Tibial nerve (tissue), 4 donors: ENCODE data around the gene MED9.

Experiments
- EP300 ChIP-seq, 2 donors: sonication (generic); formaldehyde crosslinking; IDR thresholded peaks; one replicate each; pipeline ENCODE4 v1.6.1; 2017; ENCODE audit warnings: antibody characterized with exemption in 2 of 2, mild to moderate bottlenecking in 1 of 2
- TF ChIP-seq, protein P1 (sequence below), 5 experiments: fragments of 200-600 bp in 3 of 5; fragments of 450-650 bp in 2 of 5; sonication (generic) in 3 of 5; IDR thresholded peaks; one replicate each; pipeline ENCODE4 v1.5.1; 2016 to 2019; ENCODE audit warnings: antibody characterized with exemption in 5 of 5, mild to moderate bottlenecking in 3 of 5, moderate library complexity in 2 of 5

- TF ChIP-seq, protein P1, sequence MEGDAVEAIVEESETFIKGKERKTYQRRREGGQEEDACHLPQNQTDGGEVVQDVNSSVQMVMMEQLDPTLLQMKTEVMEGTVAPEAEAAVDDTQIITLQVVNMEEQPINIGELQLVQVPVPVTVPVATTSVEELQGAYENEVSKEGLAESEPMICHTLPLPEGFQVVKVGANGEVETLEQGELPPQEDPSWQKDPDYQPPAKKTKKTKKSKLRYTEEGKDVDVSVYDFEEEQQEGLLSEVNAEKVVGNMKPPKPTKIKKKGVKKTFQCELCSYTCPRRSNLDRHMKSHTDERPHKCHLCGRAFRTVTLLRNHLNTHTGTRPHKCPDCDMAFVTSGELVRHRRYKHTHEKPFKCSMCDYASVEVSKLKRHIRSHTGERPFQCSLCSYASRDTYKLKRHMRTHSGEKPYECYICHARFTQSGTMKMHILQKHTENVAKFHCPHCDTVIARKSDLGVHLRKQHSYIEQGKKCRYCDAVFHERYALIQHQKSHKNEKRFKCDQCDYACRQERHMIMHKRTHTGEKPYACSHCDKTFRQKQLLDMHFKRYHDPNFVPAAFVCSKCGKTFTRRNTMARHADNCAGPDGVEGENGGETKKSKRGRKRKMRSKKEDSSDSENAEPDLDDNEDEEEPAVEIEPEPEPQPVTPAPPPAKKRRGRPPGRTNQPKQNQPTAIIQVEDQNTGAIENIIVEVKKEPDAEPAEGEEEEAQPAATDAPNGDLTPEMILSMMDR (IDR thresholded peaks at IDR 0.05), result no peak
- no peak for TF ChIP-seq EP300 (IDR thresholded peaks at IDR 0.05)
Observed at GRCh38 chr17:17508646-17509591, 32.1 kb downstream of the MED9 start.
